ENCODE measurements around the gene ZNF45.

The ZNF45 gene

DNA sequence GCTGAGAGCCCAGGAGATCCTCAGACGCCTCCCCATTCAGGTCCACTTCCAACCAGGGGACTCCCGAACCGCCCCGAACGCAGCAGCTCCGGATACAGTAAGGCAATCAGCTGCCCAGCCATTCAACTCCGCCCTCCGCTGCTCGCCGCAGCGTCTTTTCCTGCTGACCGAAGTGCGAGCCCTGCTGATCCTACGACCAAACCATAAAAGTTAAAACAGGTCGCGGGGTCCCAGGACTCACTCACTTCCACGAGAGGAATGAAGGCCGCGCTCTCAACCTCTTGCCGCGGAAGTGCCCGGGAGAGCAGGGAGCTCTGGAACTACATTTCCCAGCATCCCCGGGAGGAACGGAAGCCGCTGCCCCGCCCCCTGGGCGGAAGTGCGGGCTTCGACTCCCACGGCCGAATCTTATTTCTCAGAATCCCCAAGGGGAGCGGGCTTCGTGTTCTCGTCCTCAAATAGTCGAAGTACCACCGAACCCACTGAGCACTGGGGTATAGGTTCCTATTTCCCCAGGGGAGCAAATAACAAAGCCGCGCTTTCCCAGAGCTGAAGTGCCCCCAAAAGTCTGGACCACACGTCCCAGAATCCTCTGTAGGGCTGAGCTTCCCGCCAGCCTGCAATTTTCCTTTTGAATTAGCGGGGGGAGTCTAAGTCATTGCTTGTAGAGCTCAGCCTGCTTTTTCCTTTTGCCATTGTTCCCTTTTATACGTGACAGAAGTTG lies at the start of gene ZNF45:
Gene ZNF45, minus strand, starts transcription at position 298 of the 724 bp plus-strand sequence. CDS start 13,097 bp downstream, outside the sequence.
- ChIA-PET CTCF (interaction anchor here (0.8 to 1.3 kb wide), 5 partner anchors 11 to 88 kb away, joined by 3 to 6 read pairs (median 3); partner anchors contain the start of gene ZNF221), POLR2A (interaction anchor here (0.5 to 1.2 kb wide), 5 partner anchors 11 to 267 kb away, joined by 3 to 6 read pairs (median 3); partner anchors contain the start of gene ZNF221)
- TF ChIP-seq, protein P1, sequence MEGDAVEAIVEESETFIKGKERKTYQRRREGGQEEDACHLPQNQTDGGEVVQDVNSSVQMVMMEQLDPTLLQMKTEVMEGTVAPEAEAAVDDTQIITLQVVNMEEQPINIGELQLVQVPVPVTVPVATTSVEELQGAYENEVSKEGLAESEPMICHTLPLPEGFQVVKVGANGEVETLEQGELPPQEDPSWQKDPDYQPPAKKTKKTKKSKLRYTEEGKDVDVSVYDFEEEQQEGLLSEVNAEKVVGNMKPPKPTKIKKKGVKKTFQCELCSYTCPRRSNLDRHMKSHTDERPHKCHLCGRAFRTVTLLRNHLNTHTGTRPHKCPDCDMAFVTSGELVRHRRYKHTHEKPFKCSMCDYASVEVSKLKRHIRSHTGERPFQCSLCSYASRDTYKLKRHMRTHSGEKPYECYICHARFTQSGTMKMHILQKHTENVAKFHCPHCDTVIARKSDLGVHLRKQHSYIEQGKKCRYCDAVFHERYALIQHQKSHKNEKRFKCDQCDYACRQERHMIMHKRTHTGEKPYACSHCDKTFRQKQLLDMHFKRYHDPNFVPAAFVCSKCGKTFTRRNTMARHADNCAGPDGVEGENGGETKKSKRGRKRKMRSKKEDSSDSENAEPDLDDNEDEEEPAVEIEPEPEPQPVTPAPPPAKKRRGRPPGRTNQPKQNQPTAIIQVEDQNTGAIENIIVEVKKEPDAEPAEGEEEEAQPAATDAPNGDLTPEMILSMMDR (IDR thresholded peaks at IDR 0.05; ENCODE audit: control extremely low read depth, extremely low read depth, low read depth, missing control alignments) = no peak
- DNase-seq (ENCODE audit: extremely low spot score) = peak; percentile 93

DNA sequence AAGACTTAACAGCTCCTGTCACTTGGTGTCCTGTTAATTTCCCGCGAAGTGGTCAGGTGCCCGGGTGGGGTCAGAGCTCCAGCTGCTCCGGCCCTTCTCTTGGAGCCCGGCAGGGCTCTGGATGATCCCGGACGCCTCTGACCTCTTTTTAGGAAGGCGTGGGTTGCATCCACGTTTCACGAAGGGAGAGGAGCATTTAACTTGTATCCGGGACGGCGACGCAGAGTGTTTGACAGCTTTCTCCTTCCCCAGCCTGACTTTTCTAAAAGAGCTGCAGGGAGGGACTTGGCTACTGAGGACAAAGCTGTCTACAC lies 49.6 kb upstream of the ZNF45 start:
- DNase-seq (ENCODE audit: extremely low spot score) = no peak
- CTCF ChIA-PET = interaction anchor here (1.2 to 1.5 kb wide), 2 partner anchors 9 to 111 kb away, joined by 3 read pairs; no protein-coding TSS in a partner anchor
- POLR2A ChIA-PET = no interaction called here
- TF ChIP-seq, protein P1 (IDR thresholded peaks at IDR 0.05; ENCODE audit: control extremely low read depth, extremely low read depth, low read depth, missing control alignments) = no peak

DNA sequence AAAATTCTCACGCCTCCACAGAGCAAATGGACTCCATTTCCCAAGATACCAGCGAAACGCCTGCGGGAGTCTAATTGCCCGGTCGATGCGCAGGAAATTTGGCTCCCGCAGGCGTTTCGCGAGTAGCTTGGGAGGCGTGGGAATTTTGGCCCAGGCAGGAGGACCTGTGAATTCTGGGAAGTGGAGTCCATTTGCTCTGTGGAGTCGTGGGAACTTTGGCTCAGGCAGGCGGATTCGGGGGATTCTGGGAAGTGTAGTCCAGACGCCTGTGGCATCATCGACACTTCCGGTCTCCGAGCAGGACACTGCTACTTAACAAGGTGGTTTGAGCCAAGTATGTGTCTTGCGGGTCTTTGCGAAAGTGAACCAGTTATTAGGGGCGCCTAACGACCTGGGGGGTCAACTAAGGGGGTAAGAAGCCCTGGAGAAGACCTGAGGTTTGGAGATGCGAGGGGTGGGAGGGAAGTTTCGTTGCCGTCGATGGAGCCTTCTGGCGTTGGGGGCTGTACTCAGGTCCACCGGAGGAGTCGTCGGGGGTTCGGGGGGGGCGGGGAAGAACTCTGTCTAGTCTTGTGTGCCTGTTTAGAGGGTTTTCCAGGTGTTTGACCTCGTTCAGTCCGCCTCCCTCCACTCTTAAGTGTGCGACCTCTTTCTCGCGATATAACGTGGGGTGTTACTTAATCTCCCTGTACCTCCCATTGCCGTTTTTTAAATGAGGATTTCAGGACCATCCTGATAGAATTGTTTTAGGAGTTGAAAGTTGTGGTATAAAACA lies 49.0 kb upstream of the ZNF45 start, which contains the start of gene ZNF155:
Gene ZNF155, plus strand, starts transcription at position 277 of the 775 bp plus-strand sequence. CDS start 4,356 bp downstream, outside the sequence.
- CTCF ChIA-PET = interaction anchor here (1.2 to 1.5 kb wide), 2 partner anchors 9 to 111 kb away, joined by 3 read pairs; no protein-coding TSS in a partner anchor
- POLR2A ChIA-PET = interaction anchor here (0.5 kb wide), 1 partner anchor 228 kb away, joined by 4 read pairs; the partner anchor contains the start of gene ZNF227
- TF ChIP-seq, protein P1 (IDR thresholded peaks at IDR 0.05; ENCODE audit: control extremely low read depth, extremely low read depth, low read depth, missing control alignments) = no peak
- DNase-seq (ENCODE audit: extremely low spot score) = peak; percentile 85

DNA sequence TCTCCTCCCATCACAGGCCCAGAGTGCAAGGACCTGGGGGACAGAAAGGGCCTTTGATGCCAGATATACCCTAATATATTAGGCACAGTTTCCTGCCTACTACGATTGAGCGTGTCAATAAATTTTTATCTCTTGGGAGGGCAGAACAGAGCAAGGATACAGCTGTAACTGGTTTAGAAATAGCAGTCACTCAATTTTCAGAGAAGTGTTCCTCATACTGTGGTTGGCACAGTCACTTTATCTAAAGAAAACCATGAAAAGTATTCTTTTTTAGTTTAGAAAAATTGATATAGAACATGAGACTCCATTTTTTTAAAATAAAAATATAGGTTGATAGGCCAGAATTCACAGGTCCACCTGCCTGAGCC lies 48.4 kb upstream of the ZNF45 start:
- TF ChIP-seq, protein P1 (IDR thresholded peaks at IDR 0.05; ENCODE audit: control extremely low read depth, extremely low read depth, low read depth, missing control alignments) = no peak
- CTCF ChIA-PET = no interaction called here
- peak; percentile 5 for DNase-seq (ENCODE audit: extremely low spot score)
- POLR2A ChIA-PET = interaction anchor here (0.5 kb wide), 1 partner anchor 229 kb away, joined by 4 read pairs; the partner anchor contains the start of gene ZNF227

DNA sequence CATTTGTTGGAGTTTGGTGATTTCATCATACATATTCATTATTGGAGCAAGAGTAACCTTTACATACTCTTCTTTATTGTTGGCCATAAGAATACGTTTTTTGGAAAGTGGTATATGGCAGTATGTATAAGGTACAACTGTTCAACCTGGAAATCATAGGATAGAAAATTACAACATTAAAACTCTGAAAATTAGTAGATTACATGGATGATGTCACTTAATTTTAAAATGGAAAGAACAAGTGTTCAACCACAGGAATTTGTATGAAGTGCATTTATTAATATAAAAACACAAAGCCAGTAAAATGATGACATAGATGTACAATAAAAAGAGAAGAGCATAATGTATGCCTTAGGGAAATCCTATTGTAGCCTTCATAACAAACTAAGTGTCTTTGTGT lies 41.6 kb upstream of the ZNF45 start:
- DNase-seq (ENCODE audit: extremely low spot score) = no peak
- CTCF ChIA-PET = no interaction called here
- TF ChIP-seq, protein P1 (IDR thresholded peaks at IDR 0.05; ENCODE audit: control extremely low read depth, extremely low read depth, low read depth, missing control alignments) = no peak
- POLR2A ChIA-PET = no interaction called here

DNA sequence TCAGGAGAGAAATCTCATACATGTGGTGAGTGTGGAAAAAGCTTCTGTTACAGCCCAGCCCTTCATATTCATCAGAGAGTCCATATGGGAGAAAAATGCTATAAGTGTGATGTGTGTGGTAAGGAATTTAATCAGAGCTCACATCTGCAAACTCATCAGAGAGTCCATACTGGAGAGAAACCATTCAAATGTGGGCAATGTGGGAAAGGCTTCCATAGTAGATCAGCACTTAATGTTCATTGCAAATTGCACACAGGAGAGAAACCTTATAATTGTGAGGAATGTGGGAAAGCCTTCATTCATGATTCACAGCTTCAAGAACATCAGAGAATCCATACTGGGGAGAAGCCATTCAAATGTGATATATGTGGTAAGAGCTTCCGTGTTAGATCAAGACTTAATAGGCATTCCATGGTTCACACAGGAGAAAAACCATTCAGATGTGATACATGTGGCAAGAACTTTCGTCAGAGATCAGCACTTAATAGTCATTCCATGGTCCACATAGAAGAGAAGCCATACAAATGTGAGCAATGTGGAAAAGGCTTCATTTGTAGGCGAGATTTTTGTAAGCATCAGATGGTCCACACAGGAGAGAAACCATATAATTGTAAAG lies 31.1 kb upstream of the ZNF45 start:
- ChIA-PET POLR2A (no interaction called here), CTCF (no interaction called here)
- DNase-seq (ENCODE audit: extremely low spot score) = no peak
- TF ChIP-seq, protein P1 (IDR thresholded peaks at IDR 0.05; ENCODE audit: control extremely low read depth, extremely low read depth, low read depth, missing control alignments) = no peak
